ENCODE measurements around the gene IPO4.

GRCh38 chr14:24176599-24176998, 12.0 kb downstream of the IPO4 start:
- TF ChIP-seq CTCF (conservative IDR thresholded peaks at IDR 0.05; ENCODE audit: low read depth, low read length) (no peak), EZH2 (IDR thresholded peaks at IDR 0.05; ENCODE audit: borderline replicate concordance, low read depth, low read length, poor library complexity, severe bottlenecking) (no peak)
